Measurements from ENCODE around the gene COG5. TPM values are rescaled to one million over a fixed set of nuclear protein-coding genes. Genes with fewer than 3 reads are reported as not detected.

Gene COG5
- total RNA-seq, 1 experiment from 2014 or later = 20.2 TPM

- H3K4me2 ChIP-seq (ENCODE audit: insufficient read depth, insufficient read length, low read length) = no peak overlapping the region
Measured at GRCh38 chr7:107482571-107482970, 81.1 kb downstream of the COG5 start.

More at GRCh38 chr7:107482571-107482970, 81.1 kb downstream of the COG5 start:
- Mint-ChIP-seq H3K27ac (0 out of 7 replicates have a peak overlapping the region, but pooled peaks of 1 of the 3 experiments have one; percentile 55), H3K9me3 (no peaks in the 10 kb centered on the region), H3K4me3 (no peak overlapping the region), H3K27me3 (ENCODE audit: low read depth) (no peaks in the 10 kb centered on the region), H3K36me3 (ENCODE audit: insufficient read depth in 1 of 3, low read depth in 3 of 3) (no peaks in the 10 kb centered on the region), H3K4me1 (no peaks in the 10 kb centered on the region)
- 100% methylated on average over 1 of the region's 1 CpG for WGBS (ENCODE audit: extremely low coverage, insufficient read length, low lambda C conversion rate)
- H4K5ac ChIP-seq (ENCODE audit: insufficient read length, low read depth, low read length) = no peak overlapping the region
- no peak overlapping the region for H2BK15ac ChIP-seq (ENCODE audit: low read depth, low read length)
- H2BK5ac ChIP-seq (ENCODE audit: insufficient read length, low read length) = no peak overlapping the region
- H2BK12ac ChIP-seq (ENCODE audit: insufficient read length, low read depth, low read length) = no peak overlapping the region
- no peak overlapping the region for H2BK20ac ChIP-seq (ENCODE audit: low read depth, low read length, poor library complexity, severe bottlenecking)
- H3K23ac ChIP-seq (ENCODE audit: insufficient read length, low read depth, low read length) = no peak overlapping the region
- no peak overlapping the region for H3K27ac ChIP-seq (ENCODE audit: insufficient read length, low read depth, low read length)
- H3K56ac ChIP-seq (ENCODE audit: insufficient read length, low read depth, low read length) = no peak overlapping the region
- no peaks in the 10 kb centered on the region for H3K4me1 ChIP-seq (ENCODE audit: insufficient read depth, low read length)
- no peak overlapping the region for H2AK5ac ChIP-seq (ENCODE audit: insufficient read length, low read length)
- H3K79me2 ChIP-seq (ENCODE audit: insufficient read depth, low read length) = no peaks in the 10 kb centered on the region
- H3T11ph ChIP-seq (ENCODE audit: low read length) = no peak overlapping the region
- no peak overlapping the region for H3K18ac ChIP-seq (ENCODE audit: insufficient read length, low read depth, low read length)
- H3K14ac ChIP-seq (ENCODE audit: insufficient read depth, low read length) = no peak overlapping the region
- no peaks in the 10 kb centered on the region for H3K27me3 ChIP-seq (ENCODE audit: insufficient read depth, low read length)
- no peaks in the 10 kb centered on the region for H4K20me1 ChIP-seq (ENCODE audit: control insufficient read depth, insufficient read depth, insufficient read length)
- H4K91ac ChIP-seq (ENCODE audit: insufficient read length, low read depth, low read length) = no peak overlapping the region
- H2BK120ac ChIP-seq (ENCODE audit: low read depth, low read length, poor library complexity, severe bottlenecking) = no peak overlapping the region
- DNase-seq = no peak
- H2AFZ ChIP-seq (ENCODE audit: low read length) = no peak overlapping the region
- H3K79me1 ChIP-seq (ENCODE audit: insufficient read depth, low read depth, low read length, poor library complexity, severe bottlenecking) = no peaks in the 10 kb centered on the region
- no peak for TF ChIP-seq CTCF (conservative IDR thresholded peaks at IDR 0.05)
- no peaks in the 10 kb centered on the region for H3K23me2 ChIP-seq (ENCODE audit: insufficient read length, low read depth, low read length, poor library complexity, severe bottlenecking)
- H3K4ac ChIP-seq (ENCODE audit: low read depth, low read length) = no peak overlapping the region
- no peak overlapping the region for H4K8ac ChIP-seq (replicated peaks; ENCODE audit: insufficient read length, low read depth, low read length)
- no peaks in the 10 kb centered on the region for H3K9me3 ChIP-seq (ENCODE audit: control insufficient read depth, low read depth, low read length)
- no peak overlapping the region for H3K9ac ChIP-seq (ENCODE audit: extremely low read depth, insufficient read length, low read length)

All from H9 (cell line).